Common myeloid progenitor, CD34-positive (primary cell): ENCODE results near the gene ENTPD2.

Source experiments
- CTCF ChIA-PET: fragments of 350-600 bp; sonication (Branson Sonifier 250); formaldehyde crosslinking; loops from one replicate; lab custom pipeline; 2021; ENCODE audit warnings: antibody characterized with exemption; lab: Charles Lee
- POLR2A ChIA-PET: fragments of 350-600 bp; sonication (Branson Sonifier 250); formaldehyde crosslinking; loops from one replicate; lab custom pipeline; 2021; ENCODE audit warnings: antibody characterized with exemption; lab: Charles Lee
- DNase-seq, 3 donors: peaks; one replicate each; pipeline versions ENCODE4 v3.0.0 to v3.0.0-alpha.2; 2013
- H3K27ac ChIP-seq, 2 experiments: 1 replicate in 1 of 2; 2 replicates in 1 of 2; pipeline ENCODE4 v1.7.0; 2013; ENCODE audit warnings: inconsistent platforms in 2 of 2, low read length in 2 of 2, mild to moderate bottlenecking in 2 of 2, low read depth in 1 of 2, moderate library complexity in 1 of 2; ENCODE audit not compliant: severe bottlenecking in 2 of 2, insufficient read depth in 1 of 2, poor library complexity in 1 of 2
- H3K27me3 ChIP-seq, 5 experiments: replicated peaks in 2 of 5; 1 replicate in 3 of 5; 2 replicates in 2 of 5; pipeline versions ENCODE4 v1.6.1 to v1.7.0; 2013; ENCODE audit warnings: low read length in 4 of 5, mild to moderate bottlenecking in 2 of 5, moderate library complexity in 2 of 5, inconsistent platforms in 1 of 5; ENCODE audit not compliant: insufficient read depth in 5 of 5, control insufficient read depth in 4 of 5
- H3K36me3 ChIP-seq, 4 experiments: 1 replicate in 2 of 4; 2 replicates in 2 of 4; pipeline versions ENCODE4 v1.6.1 to v1.7.0; 2013; ENCODE audit warnings: low read length in 3 of 4, control low read depth in 1 of 4, mild to moderate bottlenecking in 1 of 4; ENCODE audit not compliant: control insufficient read depth in 4 of 4, insufficient read depth in 4 of 4
- H3K4me1 ChIP-seq, 4 experiments: 1 replicate in 3 of 4; 2 replicates in 1 of 4; pipeline versions ENCODE4 v1.6.1 to v1.7.1; 2013; ENCODE audit warnings: low read length in 3 of 4, mild to moderate bottlenecking in 3 of 4, control low read depth in 1 of 4, inconsistent platforms in 1 of 4, moderate library complexity in 1 of 4; ENCODE audit not compliant: control insufficient read depth in 4 of 4, insufficient read depth in 4 of 4; ENCODE audit errors: control extremely low read depth in 1 of 4
- H3K4me3 ChIP-seq, 7 experiments: 1 replicate in 4 of 7; 2 replicates in 3 of 7; pipeline versions ENCODE4 v1.5.1 to v1.7.0; 2013; ENCODE audit warnings: mild to moderate bottlenecking in 7 of 7, low read length in 6 of 7, moderate library complexity in 6 of 7, inconsistent platforms in 2 of 7, low read depth in 2 of 7, control low read depth in 1 of 7; ENCODE audit not compliant: insufficient read depth in 4 of 7, control insufficient read depth in 1 of 7; ENCODE audit errors: extremely low read depth in 1 of 7
- H3K9me3 ChIP-seq, 5 experiments: 1 replicate in 4 of 5; 2 replicates in 1 of 5; pipeline versions ENCODE4 v1.6.1 to v1.7.1; 2013; ENCODE audit warnings: low read length in 4 of 5, mild to moderate bottlenecking in 2 of 5, inconsistent platforms in 1 of 5, low read depth in 1 of 5, moderate library complexity in 1 of 5; ENCODE audit not compliant: control insufficient read depth in 4 of 5, insufficient read depth in 2 of 5; ENCODE audit errors: control extremely low read depth in 1 of 5
- WGBS: methylation state at CpG from one replicate; pipeline ENCODE4 v1.1.5; 2013; ENCODE audit not compliant: insufficient coverage; 5-methylcytosine and 5-hydroxymethylcytosine counted together

The ENTPD2 gene

DNA sequence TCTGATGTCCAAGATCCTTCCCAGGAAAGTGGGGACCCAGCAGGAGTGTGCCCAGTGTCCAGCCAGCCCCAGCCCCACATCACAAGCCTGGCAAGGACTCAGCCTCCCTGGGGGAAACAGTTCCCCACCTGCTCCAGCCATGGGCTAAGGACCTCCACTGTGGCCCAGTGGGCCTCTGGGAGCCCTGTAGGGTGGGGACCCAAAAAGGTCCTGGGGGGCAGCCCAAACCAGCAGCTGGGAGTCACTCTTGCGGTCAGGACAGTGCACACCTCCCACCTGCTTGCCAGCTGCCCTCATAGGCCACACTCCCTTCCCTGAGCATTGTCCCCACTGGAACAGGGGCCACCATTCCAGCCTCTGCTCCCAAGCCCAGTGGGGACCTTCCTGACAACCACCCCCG, 27.5 kb downstream of the ENTPD2 start:
- POLR2A ChIA-PET: no interaction called here
- no peaks in the 10 kb centered on the region for H3K27me3 ChIP-seq
- H3K27ac ChIP-seq: no peak overlapping the region
- H3K9me3 ChIP-seq: no peaks in the 10 kb centered on the region
- 100% methylated on average over 1 of the region's 2 CpGs for WGBS
- peaks cover 0 to 59% (median 53%) of the 10 kb centered on the region in 4 experiments for H3K4me1 ChIP-seq
- no peak for DNase-seq
- CTCF ChIA-PET: interaction anchor here (0.6 to 11.1 kb wide), 10 partner anchors 11 to 248 kb away, joined by 3 to 109 read pairs (median 4); partner anchors contain the start of genes NPDC1 and PAXX
- peaks cover 0 to 20% (median 7%) of the 10 kb centered on the region in 4 experiments for H3K36me3 ChIP-seq
- peak overlapping the region in 3 of 7 experiments; percentile 71 to 77 (median 75) for H3K4me3 ChIP-seq

DNA sequence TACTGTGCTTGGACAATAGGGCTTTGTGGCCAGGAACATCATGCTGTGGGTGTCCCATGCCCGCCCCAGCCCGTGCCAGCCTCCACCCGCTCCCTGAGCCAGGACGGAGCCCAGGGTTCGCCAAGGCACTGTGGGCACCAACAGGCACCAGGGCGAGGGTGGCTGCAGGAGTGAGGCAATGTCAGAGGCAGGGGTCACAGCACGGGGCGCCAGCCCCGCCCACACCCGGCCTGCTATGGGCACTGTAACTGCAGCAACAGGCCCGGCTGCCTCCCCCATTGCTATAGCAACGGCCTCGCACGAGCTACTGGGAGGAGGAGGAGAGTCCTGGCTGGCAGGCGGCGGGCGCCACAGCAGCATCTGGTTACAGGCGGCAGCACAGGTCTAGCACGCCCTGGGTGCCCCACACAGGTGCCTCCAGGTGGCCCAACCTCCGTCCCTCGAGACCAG, 28.3 kb downstream of the ENTPD2 start:
- Histone ChIP-seq H3K27me3 (no peaks in the 10 kb centered on the region), H3K4me3 (no peak overlapping the region), H3K27ac (no peak overlapping the region), H3K4me1 (peaks cover 0 to 50% (median 45%) of the 10 kb centered on the region in 4 experiments), H3K36me3 (peaks cover 0 to 27% (median 13%) of the 10 kb centered on the region in 4 experiments), H3K9me3 (no peaks in the 10 kb centered on the region)
- CTCF ChIA-PET: interaction anchor here (0.7 to 11.1 kb wide), 10 partner anchors 12 to 210 kb away, joined by 3 to 109 read pairs (median 4); partner anchors contain the start of genes CLIC3 and PAXX
- 94% methylated on average over 18 of the region's 21 CpGs for WGBS
- DNase-seq: no peak
- POLR2A ChIA-PET: no interaction called here

DNA sequence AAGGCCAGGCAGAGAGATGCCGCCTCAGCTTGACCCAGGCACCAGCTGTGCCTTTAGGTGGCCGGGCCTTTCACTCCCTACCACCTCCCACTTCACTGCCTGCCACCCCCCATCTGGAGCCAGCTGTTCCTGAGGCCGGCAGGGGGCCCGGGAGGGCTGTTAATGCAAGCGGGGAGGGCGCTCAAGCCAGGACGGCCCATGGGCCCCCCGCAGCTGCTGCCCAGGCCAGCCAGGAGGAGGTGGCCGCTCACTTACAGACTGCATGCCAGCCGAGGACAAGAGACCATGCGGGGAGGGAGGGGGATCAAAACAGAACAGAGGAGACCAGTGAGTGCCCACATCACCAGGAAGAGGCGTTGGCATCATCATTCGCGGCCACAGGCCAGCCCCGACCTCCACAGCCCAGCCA, 30.3 kb downstream of the ENTPD2 start:
- 94% methylated on average over 13 of the region's 15 CpGs for WGBS
- Histone ChIP-seq H3K4me1 (peaks cover 0 to 31% (median 27%) of the 10 kb centered on the region in 4 experiments), H3K9me3 (no peaks in the 10 kb centered on the region), H3K27ac (no peak overlapping the region), H3K27me3 (no peaks in the 10 kb centered on the region), H3K36me3 (peaks cover 0 to 41% (median 26%) of the 10 kb centered on the region in 4 experiments), H3K4me3 (no peak overlapping the region)
- DNase-seq: no peak
- ChIA-PET POLR2A (no interaction called here), CTCF (interaction anchor here (11.1 kb wide), 1 partner anchor 14 kb away, joined by 109 read pairs; no protein-coding TSS in a partner anchor)

DNA sequence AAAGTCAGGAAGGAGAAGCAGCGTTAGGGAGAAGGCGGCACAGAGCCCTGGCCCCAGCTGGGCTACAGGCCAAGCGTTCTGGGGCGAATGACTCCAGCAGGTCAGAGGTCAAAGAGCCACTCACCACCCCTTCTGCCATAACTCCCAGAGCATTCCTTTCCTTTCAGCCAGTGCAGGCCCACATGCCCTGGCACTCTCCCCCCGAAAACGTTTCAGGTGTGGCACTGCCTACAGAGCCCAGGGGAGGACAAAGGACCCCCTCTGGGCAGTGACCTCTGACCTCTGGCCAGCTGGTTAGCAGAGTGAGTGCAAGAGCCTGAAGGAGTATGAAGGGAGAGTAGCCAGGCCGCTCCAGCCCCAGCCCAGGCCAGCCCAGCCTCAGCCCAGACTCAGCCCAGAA, 30.7 kb downstream of the ENTPD2 start:
- Histone ChIP-seq H3K4me3 (no peak overlapping the region), H3K27ac (no peak overlapping the region), H3K4me1 (peaks cover 0 to 29% (median 25%) of the 10 kb centered on the region in 4 experiments), H3K36me3 (peaks cover 0 to 42% (median 26%) of the 10 kb centered on the region in 4 experiments), H3K9me3 (no peaks in the 10 kb centered on the region), H3K27me3 (no peaks in the 10 kb centered on the region)
- no peak for DNase-seq
- ChIA-PET POLR2A (no interaction called here), CTCF (interaction anchor here (11.1 kb wide), 1 partner anchor 14 kb away, joined by 109 read pairs; no protein-coding TSS in a partner anchor)
- WGBS: 94% methylated on average over 6 of the region's 7 CpGs

DNA sequence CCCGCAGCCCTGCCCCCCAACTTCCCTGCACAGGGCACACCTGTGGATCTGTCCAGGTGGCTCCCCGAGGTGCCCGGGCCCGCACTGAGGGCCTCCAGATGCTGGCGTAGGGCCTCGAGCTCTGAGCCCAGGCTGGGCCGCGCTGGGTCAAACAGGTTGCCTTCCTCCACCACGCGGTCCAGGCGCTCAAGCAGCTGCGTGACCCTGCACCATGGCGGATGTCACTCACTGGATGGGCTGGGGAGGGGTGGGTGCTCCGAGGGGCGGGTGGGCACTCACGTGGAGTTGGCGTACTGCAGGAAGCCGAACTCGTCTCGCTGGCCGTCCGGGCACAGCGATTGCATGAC, 31.2 kb downstream of the ENTPD2 start:
- no peak for DNase-seq
- no peak overlapping the region for H3K27ac ChIP-seq
- peaks cover 0 to 29% (median 24%) of the 10 kb centered on the region in 4 experiments for H3K4me1 ChIP-seq
- H3K9me3 ChIP-seq: no peaks in the 10 kb centered on the region
- 98% methylated on average over 20 of the region's 23 CpGs for WGBS
- peaks cover 0 to 46% (median 30%) of the 10 kb centered on the region in 4 experiments for H3K36me3 ChIP-seq
- POLR2A ChIA-PET: no interaction called here
- H3K4me3 ChIP-seq: no peak overlapping the region
- H3K27me3 ChIP-seq: no peaks in the 10 kb centered on the region
- CTCF ChIA-PET: interaction anchor here (11.1 kb wide), 1 partner anchor 15 kb away, joined by 109 read pairs; no protein-coding TSS in a partner anchor

DNA sequence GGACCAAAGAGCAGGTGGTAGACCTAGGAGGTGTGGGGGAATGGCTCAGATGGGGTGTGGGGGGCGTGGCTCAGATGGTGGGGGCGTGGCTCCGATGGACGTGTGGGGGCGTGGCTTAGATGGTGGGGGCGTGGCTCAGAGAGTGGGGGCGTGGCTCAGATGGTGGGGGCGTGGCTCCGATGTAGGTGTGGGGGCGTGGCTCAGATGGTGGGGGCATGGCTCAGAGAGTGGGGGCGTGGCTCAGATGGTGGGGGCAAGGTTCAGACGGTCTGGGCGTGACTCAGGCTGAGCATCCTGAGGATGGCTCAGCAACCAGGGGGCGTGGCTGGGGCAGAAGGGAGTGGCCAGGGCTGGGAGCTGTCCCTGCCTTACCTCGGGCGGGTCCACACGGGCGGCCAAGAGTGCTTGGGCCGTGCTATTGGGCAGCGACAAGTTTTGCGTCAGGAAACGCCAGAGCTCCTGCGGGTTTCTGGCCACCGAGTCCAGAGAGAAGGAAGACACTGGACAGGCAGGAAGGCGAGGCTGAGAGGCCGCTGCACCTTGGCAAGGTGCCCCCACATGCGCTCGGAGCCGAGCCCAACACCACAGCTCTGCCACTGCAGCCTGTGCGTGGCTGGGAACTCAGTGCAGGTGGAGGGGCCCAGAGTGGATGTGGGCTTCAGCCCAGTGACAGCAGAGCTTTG, 31.7 kb downstream of the ENTPD2 start:
- Histone ChIP-seq H3K27ac (no peak overlapping the region), H3K36me3 (peaks cover 2 to 51% (median 34%) of the 10 kb centered on the region in 4 experiments), H3K4me3 (no peak overlapping the region), H3K9me3 (no peaks in the 10 kb centered on the region), H3K4me1 (peaks cover 0 to 23% (median 19%) of the 10 kb centered on the region in 4 experiments), H3K27me3 (no peaks in the 10 kb centered on the region)
- POLR2A ChIA-PET: no interaction called here
- peak; percentile 63 to 77 (median 73) for DNase-seq
- CTCF ChIA-PET: interaction anchor here (11.1 kb wide), 1 partner anchor 15 kb away, joined by 109 read pairs; no protein-coding TSS in a partner anchor
- 90% methylated on average over 19 of the region's 30 CpGs for WGBS

DNA sequence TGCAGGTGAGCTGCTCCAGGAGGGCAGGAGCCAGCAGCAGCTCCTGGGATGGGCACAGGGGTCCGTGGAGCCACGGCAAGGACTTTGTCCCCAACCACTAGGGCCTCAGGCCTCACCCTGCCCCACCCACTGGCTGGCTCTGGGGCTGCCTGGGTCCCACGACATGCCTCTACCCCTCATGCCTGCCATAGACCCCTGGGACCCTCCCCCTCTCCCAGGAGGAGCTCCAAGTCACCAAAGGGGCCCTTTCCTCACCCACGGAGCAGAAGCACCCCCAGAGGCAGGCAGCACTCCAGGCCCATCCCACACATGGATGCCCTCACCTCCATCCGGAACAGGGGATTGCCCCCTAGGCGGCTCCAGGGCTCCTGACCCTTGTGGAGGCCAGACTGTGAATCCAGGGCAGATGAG, 32.3 kb downstream of the ENTPD2 start:
- ChIA-PET POLR2A (interaction anchor here (0.6 kb wide), 1 partner anchor 14 kb away, joined by 3 read pairs; no protein-coding TSS in a partner anchor), CTCF (interaction anchor here (0.8 to 11.1 kb wide), 3 partner anchors 16 to 25 kb away, joined by 3 to 109 read pairs (median 3); partner anchors contain the start of gene CLIC3)
- Histone ChIP-seq H3K27me3 (no peaks in the 10 kb centered on the region), H3K27ac (no peak overlapping the region), H3K4me3 (no peak overlapping the region), H3K36me3 (peaks cover 2 to 56% (median 38%) of the 10 kb centered on the region in 4 experiments), H3K9me3 (no peaks in the 10 kb centered on the region), H3K4me1 (peaks cover 0 to 18% (median 14%) of the 10 kb centered on the region in 4 experiments)
- no peak for DNase-seq
- 93% methylated on average over 2 of the region's 6 CpGs for WGBS
